Duodenal mucosa (tissue), 2 donors: ENCODE data around the gene RIPOR3.
A peak's percentile ranks its signal among the peaks of the same experiment; 100 is the strongest.

Source experiments
- H3K27ac ChIP-seq: one replicate; pipeline ENCODE4 v1.7.0; 2013; ENCODE audit warnings: low read depth, low read length
- H3K27me3 ChIP-seq, 2 donors: one replicate each; pipeline ENCODE4 v1.7.0; 2013; ENCODE audit warnings: low read length in 2 of 2, control low read depth in 1 of 2; ENCODE audit not compliant: insufficient read depth in 2 of 2, control insufficient read depth in 1 of 2
- H3K36me3 ChIP-seq, 2 donors: one replicate each; pipeline ENCODE4 v1.7.0; 2013; ENCODE audit warnings: low read length in 2 of 2, control low read depth in 1 of 2; ENCODE audit not compliant: insufficient read depth in 2 of 2, control insufficient read depth in 1 of 2
- H3K4me1 ChIP-seq, 2 donors: one replicate each; pipeline ENCODE4 v1.7.0; 2013; ENCODE audit warnings: low read length in 2 of 2, control low read depth in 1 of 2; ENCODE audit not compliant: insufficient read depth in 2 of 2, control insufficient read depth in 1 of 2
- H3K4me3 ChIP-seq, 2 donors: one replicate each; pipeline ENCODE4 v1.7.0; 2013; ENCODE audit warnings: low read length in 2 of 2, low read depth in 1 of 2
- H3K9ac ChIP-seq, 2 donors: one replicate each; pipeline ENCODE4 v1.7.0; 2013; ENCODE audit warnings: low read length in 2 of 2, low read depth in 1 of 2
- H3K9me3 ChIP-seq, 2 donors: one replicate each; pipeline ENCODE4 v1.7.0; 2013; ENCODE audit warnings: low read length in 2 of 2, control low read depth in 1 of 2; ENCODE audit not compliant: control insufficient read depth in 1 of 2

The RIPOR3 gene

GRCh38 chr20:50558483-50558925 lies 132.8 kb downstream of the RIPOR3 start:
- Histone ChIP-seq H3K9me3 (no peaks in the 10 kb centered on the region), H3K9ac (no peak overlapping the region), H3K4me1 (peaks cover 3 to 5% of the 10 kb centered on the region in 2 donors), H3K36me3 (peaks cover 15 to 27% of the 10 kb centered on the region in 2 donors), H3K27ac (no peak overlapping the region), H3K27me3 (no peaks in the 10 kb centered on the region), H3K4me3 (no peak overlapping the region)

GRCh38 chr20:50557549-50558134 lies 133.7 kb downstream of the RIPOR3 start:
- Histone ChIP-seq H3K36me3 (peaks cover 16 to 22% of the 10 kb centered on the region in 2 donors), H3K27ac (no peak overlapping the region), H3K27me3 (no peaks in the 10 kb centered on the region), H3K4me3 (no peak overlapping the region), H3K4me1 (peaks cover 3 to 5% of the 10 kb centered on the region in 2 donors), H3K9ac (no peak overlapping the region), H3K9me3 (no peaks in the 10 kb centered on the region)

GRCh38 chr20:50555662-50556061 lies 135.7 kb downstream of the RIPOR3 start:
- Histone ChIP-seq H3K4me3 (no peak overlapping the region), H3K9ac (no peak overlapping the region), H3K27ac (no peak overlapping the region), H3K9me3 (no peaks in the 10 kb centered on the region), H3K27me3 (no peaks in the 10 kb centered on the region), H3K36me3 (peaks cover 3 to 4% of the 10 kb centered on the region in 2 donors), H3K4me1 (no peaks in the 10 kb centered on the region)

GRCh38 chr20:50554694-50555579 lies 136.4 kb downstream of the RIPOR3 start:
- H3K9ac ChIP-seq = no peak overlapping the region
- H3K9me3 ChIP-seq = no peaks in the 10 kb centered on the region
- H3K27ac ChIP-seq = no peak overlapping the region
- H3K36me3 ChIP-seq = peaks cover 3 to 6% of the 10 kb centered on the region in 2 donors
- H3K4me1 ChIP-seq = no peaks in the 10 kb centered on the region
- no peaks in the 10 kb centered on the region for H3K27me3 ChIP-seq
- no peak overlapping the region for H3K4me3 ChIP-seq

GRCh38 chr20:50552979-50553378 lies 138.4 kb downstream of the RIPOR3 start:
- Histone ChIP-seq H3K36me3 (peaks cover 3 to 6% of the 10 kb centered on the region in 2 donors), H3K27ac (no peak overlapping the region), H3K9me3 (no peaks in the 10 kb centered on the region), H3K9ac (no peak overlapping the region), H3K27me3 (no peaks in the 10 kb centered on the region), H3K4me3 (no peak overlapping the region), H3K4me1 (no peaks in the 10 kb centered on the region)

GRCh38 chr20:50551288-50551687 lies 140.1 kb downstream of the RIPOR3 start:
- peaks cover 0 to 5% of the 10 kb centered on the region in 2 donors for H3K4me1 ChIP-seq
- no peaks in the 10 kb centered on the region for H3K27me3 ChIP-seq
- peaks cover 0 to 6% of the 10 kb centered on the region in 2 donors for H3K36me3 ChIP-seq
- no peak overlapping the region for H3K4me3 ChIP-seq
- H3K9ac ChIP-seq = no peak overlapping the region
- no peak overlapping the region for H3K27ac ChIP-seq
- H3K9me3 ChIP-seq = no peaks in the 10 kb centered on the region

GRCh38 chr20:50550531-50550930 lies 140.8 kb downstream of the RIPOR3 start:
- Histone ChIP-seq H3K4me1 (peaks cover 6 to 9% of the 10 kb centered on the region in 2 donors), H3K4me3 (no peak overlapping the region), H3K27me3 (no peaks in the 10 kb centered on the region), H3K9ac (no peak overlapping the region), H3K36me3 (peaks cover 0 to 6% of the 10 kb centered on the region in 2 donors), H3K9me3 (no peaks in the 10 kb centered on the region), H3K27ac (no peak overlapping the region)

- Histone ChIP-seq H3K4me1 (peaks cover 7 to 9% of the 10 kb centered on the region in 2 donors), H3K36me3 (peaks cover 0 to 5% of the 10 kb centered on the region in 2 donors), H3K27me3 (no peaks in the 10 kb centered on the region), H3K9me3 (no peaks in the 10 kb centered on the region), H3K4me3 (no peak overlapping the region), H3K27ac (no peak overlapping the region), H3K9ac (no peak overlapping the region)
Measured at GRCh38 chr20:50548396-50548795, 142.9 kb downstream of the RIPOR3 start.

GRCh38 chr20:50547964-50548363 lies 143.4 kb downstream of the RIPOR3 start:
- H3K9ac ChIP-seq = no peak overlapping the region
- H3K9me3 ChIP-seq = no peaks in the 10 kb centered on the region
- H3K27ac ChIP-seq = no peak overlapping the region
- peaks cover 0 to 3% of the 10 kb centered on the region in 2 donors for H3K36me3 ChIP-seq
- no peaks in the 10 kb centered on the region for H3K27me3 ChIP-seq
- H3K4me3 ChIP-seq = no peak overlapping the region
- peaks cover 7 to 9% of the 10 kb centered on the region in 2 donors for H3K4me1 ChIP-seq

- peaks cover 9% of the 10 kb centered on the region in 2 donors for H3K4me1 ChIP-seq
- no peak overlapping the region for H3K27ac ChIP-seq
- no peak overlapping the region for H3K9ac ChIP-seq
Measured at GRCh38 chr20:50546729-50547314, 144.5 kb downstream of the RIPOR3 start.

More at GRCh38 chr20:50546729-50547314, 144.5 kb downstream of the RIPOR3 start:
- no peaks in the 10 kb centered on the region for H3K9me3 ChIP-seq
- H3K4me3 ChIP-seq = peak overlapping the region in 1 of 2 donors; percentile 36
- H3K27me3 ChIP-seq = no peaks in the 10 kb centered on the region
- H3K36me3 ChIP-seq = peaks cover 0 to 3% of the 10 kb centered on the region in 2 donors
